Gastroesophageal sphincter (tissue), 3 donors: ENCODE results near the gene NUP133.

Source experiments
- CTCF ChIP-seq, 4 experiments: fragments of 200-600 bp in 2 of 4; fragments of 450-650 bp in 2 of 4; sonication (generic) in 1 of 4; IDR thresholded peaks; one replicate each; pipeline ENCODE4 v1.5.1; 2017 to 2019; ENCODE audit warnings: antibody characterized with exemption in 4 of 4, mild to moderate bottlenecking in 2 of 4, moderate library complexity in 2 of 4
- EP300 ChIP-seq: sonication (generic); formaldehyde crosslinking; IDR thresholded peaks from one replicate; pipeline ENCODE4 v1.6.1; 2017; ENCODE audit warnings: antibody characterized with exemption, mild to moderate bottlenecking
- POLR2A ChIP-seq, 2 donors: fragments of 450-650 bp; IDR thresholded peaks; one replicate each; pipeline ENCODE4 v1.6.1; 2017; ENCODE audit warnings: antibody characterized with exemption in 2 of 2, mild to moderate bottlenecking in 2 of 2, moderate library complexity in 1 of 2

DNA sequence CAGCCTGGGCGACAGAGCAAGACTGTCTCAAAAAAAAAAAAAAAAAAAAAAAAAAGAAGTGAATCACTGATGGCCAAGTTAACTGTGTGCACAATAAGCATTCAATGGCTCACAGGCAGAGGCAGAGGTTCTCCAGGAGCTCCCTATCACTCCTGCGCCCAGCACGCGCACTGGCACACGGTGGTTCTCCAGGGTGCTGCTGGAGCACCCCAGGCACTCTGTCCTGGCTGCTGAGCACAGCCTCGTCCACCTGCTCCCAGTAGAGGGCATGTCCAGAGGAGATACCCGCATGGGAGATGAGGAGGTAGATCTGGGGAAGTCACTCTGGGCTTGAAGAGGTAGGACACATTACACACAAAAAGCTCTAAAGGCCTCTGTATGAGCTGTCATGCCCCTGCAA lies 21.5 kb upstream of the NUP133 start:
- TF ChIP-seq CTCF (IDR thresholded peaks at IDR 0.05) (no peak), POLR2A (IDR thresholded peaks at IDR 0.05) (no peak), EP300 (no peak)
